Stimulated activated CD8-positive, alpha-beta memory T cell treated with anti-CD3 and anti-CD28 coated beads, Interleukin-15, amount 100 ng/mL, for 48 hours (primary cell): ENCODE results near the gene PRKAR1B.

Experiments
- DNase-seq, 2 donors: peaks; one replicate each; pipeline ENCODE4 v3.0.0-alpha.2; 2020; ENCODE audit warnings: low read depth in 2 of 2

Gene PRKAR1B

DNA sequence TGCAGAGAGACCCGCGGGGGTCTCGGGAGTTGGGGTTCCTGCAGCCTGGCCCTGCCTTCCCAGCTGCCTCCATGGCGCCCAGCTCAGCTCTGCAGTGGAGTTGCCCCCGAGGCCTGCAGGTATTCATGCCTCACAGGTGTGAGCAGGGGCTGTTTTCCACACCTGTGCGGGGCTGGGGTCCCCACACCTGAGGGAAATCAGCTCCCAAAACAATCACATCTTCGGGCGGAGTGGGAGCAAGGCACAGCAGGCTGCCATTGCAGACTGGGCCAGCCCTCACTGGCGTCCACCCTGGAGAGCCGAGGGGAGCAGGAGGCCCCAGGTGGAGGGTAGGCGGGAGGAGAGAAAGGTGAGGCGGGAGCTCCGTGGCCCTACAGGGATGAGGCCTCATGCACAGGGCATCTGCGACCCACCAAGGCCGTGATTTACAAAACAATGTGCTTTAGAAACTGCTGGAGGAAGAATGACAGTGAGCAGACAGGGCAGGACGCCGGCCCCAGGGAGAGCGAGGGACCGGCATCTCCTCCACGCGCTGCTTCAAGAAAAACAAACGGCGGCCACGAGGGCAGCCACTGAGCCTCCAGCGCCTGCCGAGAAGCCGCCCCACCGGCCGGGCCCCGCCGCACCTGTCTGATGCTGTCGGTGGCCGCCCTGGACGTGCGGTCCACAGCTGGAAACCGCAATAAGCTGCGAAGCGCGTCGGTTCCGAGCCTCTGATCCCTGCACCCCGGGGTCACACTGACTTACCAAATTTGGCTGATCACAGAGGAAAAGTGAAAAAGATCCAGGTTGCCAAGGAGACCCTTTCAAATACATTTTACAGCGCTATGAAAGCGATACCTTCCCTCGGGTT, 154.4 kb downstream of the PRKAR1B start:
- DNase-seq: no peak

DNA sequence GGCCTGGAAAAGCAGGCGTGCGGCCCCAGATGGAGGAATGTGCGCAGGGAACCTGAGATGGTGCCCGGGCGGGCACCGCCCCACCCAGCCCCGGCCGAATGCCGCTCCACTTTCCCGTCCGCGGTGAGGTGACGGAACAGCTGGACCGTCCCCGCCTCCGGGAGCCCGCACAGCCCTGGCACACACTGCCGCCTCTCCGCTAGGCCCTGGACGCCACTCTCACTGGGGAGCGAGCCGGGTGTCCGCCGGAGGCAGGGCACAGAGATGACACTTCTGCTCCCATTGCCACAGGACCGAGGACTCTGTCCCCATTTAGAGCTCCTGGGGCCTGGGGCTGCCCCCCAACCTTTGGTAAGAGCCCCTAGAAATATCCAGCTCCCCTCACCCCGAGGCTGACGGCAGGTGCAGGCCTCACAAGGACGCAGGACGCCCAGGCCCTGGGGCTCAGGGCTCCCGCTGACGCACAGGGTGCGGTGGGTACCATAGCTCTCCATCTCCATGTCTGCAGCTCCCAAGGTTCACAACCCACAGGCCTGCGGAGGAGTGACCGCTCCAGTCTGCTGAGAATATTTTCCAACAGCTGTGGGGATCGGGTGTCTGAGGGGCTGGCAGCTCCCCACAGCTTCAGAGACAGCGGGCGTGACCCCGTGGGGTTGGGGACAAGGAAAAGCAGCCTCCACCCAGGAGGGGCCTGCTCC, 155.2 kb downstream of the PRKAR1B start:
- DNase-seq: no peak

DNA sequence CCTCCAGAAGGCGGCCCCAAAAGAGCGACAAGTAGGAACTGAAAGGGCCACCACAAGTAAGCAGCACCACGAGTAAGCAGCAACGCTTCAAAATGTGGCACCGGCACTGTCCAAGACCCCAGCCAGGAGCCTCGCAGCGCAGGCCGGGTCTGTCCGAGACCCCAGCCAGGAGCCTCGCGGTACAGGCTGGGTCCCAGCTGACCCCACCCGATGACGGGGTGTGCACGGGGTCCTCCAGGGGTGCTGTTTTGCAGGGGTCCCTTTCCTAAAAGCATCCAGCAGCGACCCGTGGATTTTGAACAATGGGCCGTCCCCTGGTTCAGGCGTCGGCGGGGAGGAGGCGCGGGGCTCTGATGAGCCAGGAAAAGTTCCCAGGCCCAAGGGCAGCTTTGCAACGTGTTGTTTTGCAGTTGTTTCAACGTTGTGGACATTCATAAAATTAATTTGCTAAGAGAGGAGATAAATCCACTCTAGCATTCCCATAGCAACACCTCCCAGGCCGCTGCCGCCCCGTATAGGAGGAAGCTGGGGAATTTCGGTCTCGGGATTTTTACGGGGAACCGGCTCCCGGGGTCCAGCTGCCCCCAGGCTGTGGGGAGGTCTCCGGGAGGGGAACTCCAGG, 155.9 kb downstream of the PRKAR1B start:
- DNase-seq: no peak

DNA sequence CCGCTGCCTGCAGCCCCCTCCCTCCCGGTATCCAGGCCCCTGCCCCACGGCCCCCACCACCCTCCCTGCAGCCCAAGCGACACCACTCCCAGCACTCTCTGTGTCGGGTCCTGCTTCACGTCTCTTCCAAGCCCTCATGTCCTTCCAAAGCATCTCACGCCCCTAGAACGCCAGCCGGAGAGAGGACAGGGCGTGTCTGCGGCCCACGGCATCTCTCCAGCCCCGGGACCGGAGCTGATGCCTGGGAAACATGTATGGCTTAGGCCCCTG, 156.3 kb downstream of the PRKAR1B start:
- no peak for DNase-seq

DNA sequence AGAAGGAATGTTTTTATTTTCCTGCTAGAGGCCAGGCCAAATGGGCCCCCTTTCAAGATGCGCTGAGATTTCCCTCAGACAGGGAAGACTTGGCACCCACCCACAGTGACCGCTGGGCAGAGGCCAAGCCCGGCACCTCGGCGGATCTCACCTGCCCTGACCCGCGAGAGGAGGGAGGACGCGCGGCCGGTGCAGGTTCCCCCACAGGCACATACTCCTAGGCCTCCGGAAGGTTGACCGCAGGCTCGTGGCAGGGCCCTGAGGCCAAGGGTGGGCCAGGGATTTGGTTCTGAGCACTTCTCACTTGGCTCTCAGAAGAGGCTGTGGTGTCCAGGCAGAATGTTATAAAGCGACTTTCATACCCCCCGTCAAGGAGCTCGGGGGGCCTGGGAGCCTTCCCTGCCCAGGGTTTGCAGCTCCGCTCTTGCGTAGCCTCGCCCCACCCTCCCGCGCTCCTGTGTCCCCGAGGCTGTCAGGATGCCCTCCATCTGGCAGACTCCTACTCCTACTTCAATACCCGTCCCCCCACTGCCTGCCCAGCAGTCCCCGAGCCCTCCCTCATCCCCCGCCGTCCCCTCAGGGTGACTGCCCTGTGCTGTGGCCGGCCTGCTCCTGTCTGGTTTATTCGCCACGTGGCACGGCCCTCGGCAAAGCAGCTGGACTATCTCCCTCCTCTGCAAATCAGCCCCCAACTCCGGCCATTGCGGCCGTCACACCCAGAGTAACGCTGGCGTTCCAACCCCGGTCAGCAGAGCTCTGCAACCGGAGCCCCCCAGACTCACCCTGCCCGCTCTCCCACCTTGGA, 156.9 kb downstream of the PRKAR1B start:
- no peak for DNase-seq

DNA sequence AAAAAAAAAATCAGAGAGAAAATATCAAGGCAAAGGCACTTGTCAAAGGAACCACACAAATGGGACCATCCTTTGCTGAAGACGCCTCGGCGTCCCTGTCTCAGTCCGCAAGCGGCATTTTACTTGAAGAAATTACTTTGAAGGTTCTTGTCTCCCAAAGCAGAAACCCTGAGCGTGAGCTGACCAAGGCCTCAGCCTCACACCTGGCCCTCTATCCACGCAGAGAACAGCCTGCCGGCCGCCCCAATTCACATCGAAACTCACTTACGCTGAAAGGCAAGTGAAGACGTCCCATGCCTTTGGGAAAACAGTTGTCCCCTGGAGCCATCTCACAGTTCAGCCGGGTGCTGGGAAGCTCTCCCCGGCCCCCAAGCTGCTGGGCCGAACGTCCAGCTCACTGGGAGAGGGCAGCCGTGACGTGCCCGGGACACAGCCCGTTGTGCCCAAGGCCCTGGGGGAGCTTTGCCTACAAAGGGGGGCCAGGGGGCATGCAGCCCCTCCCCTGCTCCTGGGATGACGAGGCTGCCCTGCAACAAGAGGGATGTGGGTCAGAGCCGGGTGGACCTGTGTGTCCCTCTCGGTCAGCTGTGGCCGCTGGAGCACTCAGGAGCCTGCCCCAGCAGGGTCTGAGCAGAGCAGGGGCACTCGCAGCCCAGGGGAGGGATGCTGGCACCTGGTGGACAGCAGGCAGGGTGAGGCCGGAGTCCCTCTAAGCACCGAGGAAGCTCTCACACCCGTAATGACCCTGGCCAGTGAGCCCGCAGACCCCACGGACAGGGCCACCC, 157.8 kb downstream of the PRKAR1B start:
- DNase-seq: no peak

DNA sequence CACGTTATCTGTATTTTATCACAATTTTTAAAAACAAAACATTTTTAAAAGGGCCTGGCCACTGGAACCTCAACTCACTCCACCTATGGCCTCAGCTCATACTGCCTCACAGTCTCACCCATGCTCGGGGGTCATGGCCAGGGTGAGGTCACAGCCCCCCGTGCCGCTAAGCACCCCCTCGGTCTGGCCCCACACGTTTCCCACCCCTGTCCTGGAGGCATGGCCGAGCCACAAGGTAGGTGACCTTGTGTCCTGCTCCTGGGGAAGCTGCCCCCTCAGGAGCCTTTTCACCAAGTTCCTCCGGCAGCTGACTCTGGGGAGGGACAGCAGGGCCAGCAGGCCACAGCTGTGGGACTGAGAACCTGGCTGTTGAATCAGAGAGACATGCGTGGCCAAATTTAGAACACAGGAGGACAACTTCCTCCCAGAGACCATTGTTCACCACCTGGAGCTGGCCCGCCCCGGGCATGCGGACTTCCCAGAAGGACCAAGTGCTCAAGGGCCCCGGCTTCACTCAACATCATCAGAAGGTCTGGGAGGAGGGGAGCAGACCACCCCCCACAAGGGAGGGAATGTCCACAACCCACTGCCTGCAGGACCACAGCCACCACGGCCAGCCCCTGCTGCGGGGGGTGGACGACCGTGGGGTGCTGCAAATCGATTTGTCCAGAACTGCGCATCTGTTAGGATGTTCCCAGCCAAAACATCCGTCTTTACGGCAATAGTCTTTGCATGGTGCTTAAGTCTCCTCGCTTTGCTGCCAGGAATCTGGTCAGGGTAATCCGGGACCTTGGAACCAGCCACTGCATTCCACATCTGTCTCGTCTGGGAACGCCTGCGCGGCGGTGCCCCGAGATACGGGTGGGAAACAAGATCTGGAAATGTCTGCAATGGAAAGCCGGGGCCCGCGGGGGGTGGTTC, 158.8 kb downstream of the PRKAR1B start:
- DNase-seq: no peak

DNA sequence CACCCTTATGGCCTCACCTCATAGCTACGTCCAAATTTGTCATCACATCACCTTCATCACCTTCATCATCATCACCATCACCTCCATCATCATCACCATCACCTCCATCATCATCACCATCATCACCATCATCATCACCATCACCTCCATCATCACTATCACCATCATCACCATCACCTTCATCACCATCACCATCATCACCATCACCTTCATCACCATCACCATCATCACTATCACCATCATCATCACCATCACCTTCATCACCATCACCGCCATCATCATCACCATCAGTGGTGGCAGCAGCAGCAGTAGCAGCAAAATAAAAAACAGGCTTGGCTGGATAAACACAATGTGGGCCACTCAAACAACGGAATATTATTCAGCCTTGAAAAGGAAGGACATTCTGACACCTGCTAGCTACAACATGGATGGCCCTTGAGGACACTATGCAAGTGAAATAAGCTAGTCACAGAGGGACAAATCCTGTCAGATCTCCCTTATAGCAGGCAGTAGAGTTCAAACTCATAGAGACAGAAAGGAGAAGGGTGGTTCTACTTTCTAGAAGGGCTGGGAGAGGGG, 159.7 kb downstream of the PRKAR1B start:
- DNase-seq: no peak

DNA sequence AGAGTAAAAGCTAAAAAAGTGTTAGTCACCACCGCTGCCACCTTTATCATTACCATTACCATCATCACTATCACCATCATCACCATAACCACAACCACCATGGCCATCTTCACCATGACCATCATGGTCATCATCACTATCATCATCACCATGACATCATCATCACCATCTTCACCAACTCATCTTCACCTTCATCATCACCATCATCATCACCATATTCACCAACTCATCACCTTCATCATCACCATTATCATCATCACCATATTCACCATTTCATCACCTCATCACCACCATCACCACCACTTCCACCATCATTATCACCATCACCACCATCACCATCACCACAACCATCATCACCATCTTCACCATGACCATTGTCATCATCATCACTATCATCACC, 161.0 kb downstream of the PRKAR1B start:
- no peak for DNase-seq

DNA sequence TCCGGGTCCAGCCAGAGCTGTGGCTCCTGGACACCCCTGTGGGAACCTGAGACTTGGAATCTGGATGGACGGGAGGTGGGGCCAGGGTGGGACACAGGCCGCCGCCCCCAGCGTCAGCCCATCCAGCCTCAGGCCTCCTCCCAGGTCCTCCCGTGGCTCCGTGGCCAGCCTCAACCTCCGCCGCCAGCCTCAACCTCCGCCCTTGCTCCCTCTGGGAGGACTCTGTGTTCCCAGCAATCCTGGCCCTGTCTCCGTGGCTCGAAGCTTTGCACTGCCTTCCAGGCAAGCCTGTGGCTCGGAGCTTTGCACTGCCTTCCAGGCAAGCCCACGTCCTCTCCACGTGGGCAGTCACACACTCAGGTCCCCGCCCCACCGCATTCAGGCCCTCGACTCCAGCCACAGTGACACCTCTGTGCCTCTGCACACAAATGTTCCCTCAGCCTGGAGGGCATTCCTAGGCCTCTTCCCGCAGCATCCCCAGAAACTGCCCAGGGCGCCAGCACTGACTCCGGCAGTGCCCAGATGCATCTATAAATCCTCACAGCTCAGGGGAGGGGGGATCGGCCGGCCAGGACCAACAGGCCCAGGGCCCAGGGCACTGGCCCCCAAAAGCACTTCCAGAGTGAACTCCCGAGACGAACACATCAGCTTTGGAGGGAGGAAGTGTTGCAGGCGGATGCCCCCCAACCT, 162.8 kb downstream of the PRKAR1B start:
- DNase-seq: no peak

DNA sequence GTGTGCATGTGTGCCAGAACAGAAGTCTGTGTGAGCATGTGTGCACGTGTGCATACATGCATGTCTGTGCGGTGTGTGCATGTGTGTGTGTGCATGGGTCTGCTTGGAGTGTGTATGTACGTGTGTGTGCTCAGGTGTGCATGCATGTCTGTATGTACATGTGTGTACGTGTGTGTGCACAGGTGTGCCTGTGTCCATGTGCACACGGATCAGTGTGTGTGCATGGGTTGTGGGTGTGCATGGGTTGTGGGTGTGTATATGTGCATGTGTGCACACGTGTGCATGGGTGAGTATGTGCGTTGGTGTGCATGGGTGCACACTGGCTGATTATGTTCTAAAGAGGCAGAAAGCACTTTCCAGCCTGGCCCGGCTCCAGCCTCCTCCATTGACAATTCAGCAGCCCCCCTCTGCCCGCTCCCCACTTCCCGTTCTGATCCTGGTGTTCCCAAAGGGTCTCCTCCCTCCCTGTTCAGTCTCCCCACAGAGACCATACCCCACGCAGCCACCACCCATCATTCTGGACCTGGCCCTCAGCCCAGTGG, 163.4 kb downstream of the PRKAR1B start:
- no peak for DNase-seq

DNA sequence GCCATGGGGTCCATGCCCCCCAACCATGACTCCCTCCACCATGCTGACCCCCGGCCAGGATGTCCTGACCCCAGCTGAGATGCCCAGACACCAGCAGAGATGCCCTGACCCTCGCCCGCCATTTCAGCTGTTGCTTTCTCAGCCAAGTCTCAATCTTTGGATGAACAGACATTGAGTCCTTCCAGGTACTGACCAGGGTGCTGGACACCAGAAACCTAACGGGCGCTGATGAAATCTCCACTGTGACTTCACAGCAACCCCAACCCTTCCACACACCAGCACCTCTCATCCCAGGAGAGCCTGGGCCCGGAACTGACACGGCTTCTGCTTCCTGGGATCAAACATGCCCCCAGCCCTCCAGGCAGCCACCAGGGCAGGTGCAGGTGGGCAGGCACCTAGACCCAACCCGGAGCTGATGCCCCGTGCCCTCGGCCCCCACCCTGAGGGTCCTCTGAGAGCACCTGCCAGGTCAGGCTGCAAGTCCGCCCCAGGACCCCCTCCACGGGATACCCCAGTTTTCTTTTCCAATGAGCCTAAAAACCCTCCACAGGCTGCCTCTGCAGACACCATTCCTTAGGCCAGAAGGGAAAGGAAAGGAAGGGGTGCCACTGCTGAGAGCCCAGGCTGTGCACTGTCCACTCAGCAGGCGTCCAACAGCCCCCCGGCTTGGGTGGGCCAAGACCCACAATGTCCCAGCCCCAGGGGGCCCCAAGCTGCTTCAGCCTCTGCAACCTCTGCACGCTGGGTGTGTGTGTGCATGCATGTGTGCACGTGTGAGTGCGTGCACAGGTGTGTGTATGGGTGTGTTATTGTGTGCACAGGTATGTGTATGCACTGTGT, 164.1 kb downstream of the PRKAR1B start:
- DNase-seq: no peak

DNA sequence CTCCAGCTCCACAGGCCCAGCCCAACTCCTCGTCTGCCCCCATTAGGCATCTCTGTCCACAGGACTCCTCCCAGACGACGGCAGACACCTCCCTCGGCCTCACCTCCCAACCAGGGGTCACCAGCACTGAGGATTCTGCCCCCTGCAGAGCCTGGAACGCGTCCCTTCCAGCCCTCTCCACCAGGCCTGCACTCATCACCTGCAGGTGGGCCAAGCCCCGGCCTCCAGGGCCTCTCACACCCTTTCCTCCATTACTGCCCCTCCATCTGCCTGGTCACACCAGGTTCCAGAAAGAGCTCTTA, 164.8 kb downstream of the PRKAR1B start:
- DNase-seq: no peak

DNA sequence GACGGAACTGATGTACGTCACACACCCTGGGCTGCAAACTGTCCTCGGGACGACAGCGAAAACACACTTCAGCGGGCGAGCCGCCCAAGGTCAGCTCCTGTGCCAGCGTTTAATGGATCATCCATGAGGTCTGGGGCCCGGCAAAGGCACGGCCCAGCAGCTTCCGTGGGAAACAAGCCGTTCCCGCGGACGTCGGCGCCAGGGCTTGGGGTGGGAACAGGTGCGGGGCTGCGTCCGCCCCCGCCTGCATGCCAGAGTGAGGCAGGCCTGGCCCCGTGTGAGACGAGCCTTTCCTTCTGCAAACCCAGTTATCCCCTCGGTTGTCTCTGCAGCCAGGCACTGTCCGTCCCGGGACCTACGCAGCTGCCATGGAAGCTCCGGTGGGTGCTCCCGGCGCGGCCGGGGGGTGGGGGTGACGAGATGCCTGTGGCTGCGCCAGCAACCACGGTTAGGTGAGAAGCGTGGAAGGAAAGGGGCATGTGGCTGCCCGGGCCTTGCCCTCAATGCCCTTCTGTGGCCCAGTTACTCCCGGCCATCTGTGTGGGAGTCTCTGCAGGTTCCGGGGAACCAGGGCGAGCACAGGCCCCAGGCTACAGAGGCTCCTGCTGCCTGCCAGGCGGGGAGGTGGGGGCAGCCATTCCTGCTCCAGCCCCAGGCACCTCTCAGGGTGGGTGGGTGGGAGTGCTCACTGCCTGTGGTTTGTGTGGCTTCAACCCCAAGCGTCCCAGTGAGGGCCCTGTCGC, 165.3 kb downstream of the PRKAR1B start:
- no peak for DNase-seq

DNA sequence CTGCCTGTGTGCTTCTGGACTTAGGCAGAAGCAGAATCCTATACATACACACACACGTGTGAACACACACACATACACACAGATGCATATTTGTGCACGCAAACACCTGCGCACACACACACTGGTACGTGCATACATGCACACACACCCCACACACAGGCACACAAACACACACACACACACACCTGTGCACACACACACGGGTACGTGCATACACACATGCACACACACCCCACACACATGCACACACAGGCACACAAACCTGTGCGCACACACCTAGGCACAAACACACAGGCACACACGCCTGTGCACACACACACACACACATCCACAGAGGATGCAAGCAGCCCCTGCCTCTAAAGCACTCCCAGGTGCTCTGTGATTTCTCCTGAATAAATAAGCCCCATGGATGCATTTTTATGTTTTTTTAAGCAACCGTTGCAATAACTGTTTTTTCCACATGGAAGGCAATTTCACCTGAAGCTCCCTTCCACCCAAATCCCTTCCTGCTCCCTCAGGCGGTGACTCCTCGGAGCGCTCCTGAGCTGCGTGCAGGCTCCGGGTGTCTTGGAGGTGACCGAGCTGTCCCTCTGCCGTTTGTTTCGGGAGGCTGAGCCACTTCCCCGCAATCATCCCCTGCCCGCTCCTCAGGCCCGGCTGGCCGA, 166.0 kb downstream of the PRKAR1B start:
- DNase-seq: no peak

DNA sequence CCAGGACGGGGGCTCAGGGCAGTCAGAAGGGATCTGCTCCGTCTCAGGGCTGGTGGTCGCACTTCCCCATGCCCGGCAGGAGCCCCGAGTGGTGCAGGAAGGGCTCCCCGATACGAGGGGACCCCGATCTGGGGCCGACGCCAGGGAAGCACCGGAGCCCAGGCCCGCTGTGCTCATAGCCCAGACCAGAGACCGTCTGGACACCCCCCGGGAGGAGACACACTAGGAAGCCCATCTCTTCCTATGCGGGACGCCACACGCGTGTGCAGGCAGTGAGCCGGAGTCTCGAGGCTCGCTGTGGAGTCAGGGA, 167.7 kb downstream of the PRKAR1B start:
- no peak for DNase-seq

DNA sequence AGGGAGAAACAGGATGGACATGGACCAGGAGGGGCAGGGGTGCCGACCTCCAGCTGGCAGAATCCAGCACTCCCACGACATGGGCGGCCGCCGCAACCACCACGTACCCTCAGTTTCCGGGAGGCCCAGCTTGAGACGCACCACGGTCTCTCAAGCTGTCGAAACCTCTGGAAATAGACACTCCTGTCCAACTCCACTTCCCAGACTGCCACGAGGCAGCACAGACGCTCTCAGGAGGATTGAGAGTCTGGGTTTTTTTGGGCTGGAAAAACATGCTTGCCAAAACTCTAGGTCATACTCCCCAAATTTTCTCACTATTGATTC, 169.6 kb downstream of the PRKAR1B start:
- no peak for DNase-seq
